HG03066 (cell line): Measurements from ENCODE around the gene UBE2U.

Experiments
- ATAC-seq: cut with Tn5 transposase; IDR thresholded peaks from one replicate; pipeline ENCODE4 v1.9.1; 2021; ENCODE audit warnings: low read depth; ENCODE audit not compliant: unreplicated experiment

Gene UBE2U

DNA sequence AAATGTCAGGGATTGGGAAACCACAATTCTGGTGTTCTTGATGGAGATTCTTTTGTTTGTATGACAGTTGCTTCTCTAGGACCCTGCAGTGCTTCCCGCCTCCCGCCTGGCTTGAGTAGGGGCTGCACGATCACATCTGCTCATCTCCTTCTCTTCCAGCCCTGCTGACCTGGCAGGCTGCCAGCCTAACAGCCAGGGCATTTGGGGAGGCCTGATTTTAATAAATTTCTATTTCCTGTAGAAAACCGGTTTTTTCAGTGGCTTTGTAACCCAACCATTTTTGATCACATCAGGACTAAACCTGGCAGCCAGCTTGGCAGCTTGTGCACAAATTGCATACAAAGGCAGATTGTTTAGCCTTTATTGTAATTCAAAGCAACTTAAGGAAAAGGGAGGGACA is 78.9 kb downstream of the UBE2U start:
- no peak for ATAC-seq

DNA sequence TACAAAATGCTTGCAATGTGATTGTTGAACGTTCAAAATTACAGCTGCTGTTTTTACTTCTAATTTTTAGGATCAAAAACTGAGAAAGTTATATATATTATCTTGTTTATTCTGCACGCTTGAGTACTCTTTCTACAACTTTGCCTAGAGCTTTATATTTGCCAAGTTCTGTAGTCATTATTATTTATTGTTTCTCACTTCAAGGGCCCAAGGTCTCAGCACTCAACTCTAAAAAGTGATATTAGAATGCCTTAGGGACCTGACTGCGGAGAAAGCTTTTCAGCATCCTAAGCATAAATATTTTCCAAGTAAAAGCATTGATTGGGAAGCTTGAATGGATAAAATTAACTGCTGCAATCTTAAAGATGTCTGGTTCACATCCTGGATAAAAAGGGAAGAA is 83.6 kb downstream of the UBE2U start:
- ATAC-seq: no peak

DNA sequence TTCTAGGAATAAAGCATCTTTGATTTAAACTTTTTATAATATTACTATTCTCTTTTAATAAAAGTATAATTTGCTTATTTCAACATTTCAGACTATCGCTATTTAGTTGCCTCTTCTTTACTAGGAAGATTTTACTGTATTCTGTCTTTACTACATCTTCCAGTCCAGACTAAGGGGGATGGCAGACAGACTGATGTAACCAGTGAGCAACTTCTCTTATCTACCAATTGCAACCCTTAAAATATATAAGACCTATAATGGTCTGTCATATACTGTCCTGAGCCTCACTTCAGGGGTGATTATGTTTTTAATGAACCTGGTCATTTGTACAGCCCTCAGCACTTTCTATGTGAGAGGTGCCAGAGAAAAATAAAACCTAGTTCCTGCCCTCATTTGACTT is 87.0 kb downstream of the UBE2U start:
- no peak for ATAC-seq

- no peak for ATAC-seq
These were observed 88.5 kb downstream of the UBE2U start for GRCh38 chr1:64291931-64292330.

GRCh38 chr1:64292399-64292798 is 89.0 kb downstream of the UBE2U start:
- ATAC-seq: no peak

- ATAC-seq: no peak
These were observed 90.4 kb downstream of the UBE2U start for GRCh38 chr1:64293820-64294219.

DNA sequence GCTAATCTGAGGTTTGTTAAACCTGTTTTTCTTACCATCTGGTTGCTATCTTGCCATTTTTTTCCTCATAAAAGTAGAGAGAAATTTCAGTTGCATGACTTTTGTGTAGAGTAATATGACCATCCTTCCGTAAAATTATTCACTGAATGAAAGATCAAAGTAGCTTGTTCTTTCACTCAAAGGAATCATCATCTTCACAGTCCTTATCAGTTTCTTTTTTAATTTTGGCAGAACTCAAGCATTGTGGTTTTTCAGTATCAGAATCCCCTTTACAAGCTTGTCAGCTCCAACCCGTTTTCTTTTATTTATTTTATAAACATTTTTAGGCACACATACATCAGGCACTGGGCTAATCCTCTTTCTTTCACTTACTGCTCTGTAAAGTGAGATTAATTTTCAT is 91.7 kb downstream of the UBE2U start:
- ATAC-seq: no peak

DNA sequence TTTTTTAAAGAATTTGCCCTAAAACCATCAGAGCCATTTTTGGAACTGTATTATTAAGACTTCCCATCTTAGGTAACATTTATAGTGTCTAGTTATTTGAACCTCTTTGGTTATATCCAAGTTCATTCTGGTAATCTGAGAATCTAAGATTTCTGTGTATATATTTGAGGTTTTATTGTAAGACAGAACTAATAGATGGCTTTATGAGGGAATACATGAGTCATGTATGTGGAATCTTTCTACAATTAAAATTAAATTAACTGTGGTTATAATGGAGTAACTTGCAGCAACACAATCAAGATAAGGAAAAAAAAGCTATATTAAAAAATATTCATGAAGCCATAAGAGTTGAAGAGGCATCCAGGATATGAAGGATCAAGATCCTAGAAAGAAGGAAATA is 92.1 kb downstream of the UBE2U start:
- ATAC-seq: no peak

- ATAC-seq: no peak
These were observed 93.0 kb downstream of the UBE2U start for GRCh38 chr1:64296459-64296858.

DNA sequence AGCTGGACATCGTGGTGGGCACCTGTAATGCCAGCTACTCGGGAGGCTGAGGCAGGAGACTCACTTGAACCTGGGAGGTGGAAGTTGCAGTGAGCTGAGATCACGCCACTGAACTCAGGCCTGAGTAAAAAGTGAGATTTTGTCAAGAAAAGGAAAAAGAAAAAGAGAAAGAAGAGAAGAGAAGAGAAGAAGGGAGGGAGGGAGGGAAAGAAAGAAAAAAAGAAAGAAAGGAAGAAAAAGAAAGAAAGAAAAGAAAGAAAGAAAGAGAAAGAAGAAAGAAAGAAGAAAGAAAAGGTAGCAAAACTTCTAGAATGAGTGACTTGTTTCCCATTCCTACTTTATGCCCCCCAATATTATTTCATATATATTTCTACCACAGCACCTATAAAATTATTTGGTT is 98.8 kb downstream of the UBE2U start:
- ATAC-seq: no peak

- no peak for ATAC-seq
These were observed 99.5 kb downstream of the UBE2U start for GRCh38 chr1:64302971-64303370.

DNA sequence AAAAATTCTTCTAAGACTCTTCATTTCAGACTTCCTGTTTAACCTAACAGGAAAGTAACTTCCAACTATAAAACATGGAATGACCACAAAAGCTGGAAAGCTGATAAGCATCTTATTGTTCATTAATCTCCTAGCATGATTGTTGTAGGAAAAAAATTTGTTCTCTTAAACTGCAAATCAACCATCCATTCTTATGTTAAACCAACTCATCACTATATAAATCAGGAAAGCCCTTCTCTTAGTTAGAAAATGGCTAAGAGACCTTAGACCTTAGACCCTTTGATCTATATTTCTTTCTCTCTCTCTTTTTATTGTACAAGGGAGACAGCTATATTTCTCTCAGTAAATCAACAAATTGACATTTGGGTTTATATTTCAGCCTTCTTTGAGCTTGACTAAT is 101.4 kb downstream of the UBE2U start:
- no peak for ATAC-seq

DNA sequence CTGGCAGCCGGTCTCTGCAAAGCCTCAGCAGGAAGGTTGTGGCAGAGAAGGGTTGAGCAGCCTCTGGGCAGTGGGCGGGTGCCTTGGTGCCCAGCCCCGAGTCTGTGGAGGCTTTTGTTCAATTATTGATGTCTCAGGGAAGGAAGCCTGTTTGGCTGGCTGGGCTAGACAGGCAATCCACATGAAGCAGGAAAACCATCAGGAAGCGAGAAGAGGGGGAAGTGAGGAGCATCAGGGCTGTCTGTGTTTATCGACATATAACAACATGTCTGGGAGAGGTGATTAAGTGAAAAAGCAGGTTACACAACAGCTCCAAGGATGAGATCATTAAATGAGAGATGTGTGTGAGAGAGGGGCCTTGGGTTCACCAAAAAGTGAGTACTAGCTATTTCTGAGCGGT is 105.4 kb downstream of the UBE2U start:
- no peak for ATAC-seq

DNA sequence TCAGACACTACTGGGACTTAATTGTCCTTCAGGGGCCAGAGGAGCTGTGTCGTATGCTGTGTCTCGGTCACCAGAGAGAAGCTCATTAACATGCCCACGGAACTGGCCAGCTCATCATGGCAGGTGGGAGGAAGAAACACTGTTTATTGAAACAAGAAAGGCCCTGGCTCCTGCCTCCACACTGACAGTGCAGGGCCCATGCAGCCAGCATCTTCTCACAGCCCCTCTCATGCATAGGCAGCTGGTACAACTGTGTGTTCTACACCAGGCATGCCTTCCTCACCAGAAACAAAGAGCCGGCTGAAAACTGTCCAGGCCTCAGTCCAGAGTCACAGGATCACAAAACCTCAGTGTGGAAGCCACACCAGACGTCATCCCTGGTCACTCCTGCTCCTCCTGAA is 106.0 kb downstream of the UBE2U start:
- ATAC-seq: no peak

GRCh38 chr1:64310760-64311159 is 107.3 kb downstream of the UBE2U start:
- no peak for ATAC-seq

DNA sequence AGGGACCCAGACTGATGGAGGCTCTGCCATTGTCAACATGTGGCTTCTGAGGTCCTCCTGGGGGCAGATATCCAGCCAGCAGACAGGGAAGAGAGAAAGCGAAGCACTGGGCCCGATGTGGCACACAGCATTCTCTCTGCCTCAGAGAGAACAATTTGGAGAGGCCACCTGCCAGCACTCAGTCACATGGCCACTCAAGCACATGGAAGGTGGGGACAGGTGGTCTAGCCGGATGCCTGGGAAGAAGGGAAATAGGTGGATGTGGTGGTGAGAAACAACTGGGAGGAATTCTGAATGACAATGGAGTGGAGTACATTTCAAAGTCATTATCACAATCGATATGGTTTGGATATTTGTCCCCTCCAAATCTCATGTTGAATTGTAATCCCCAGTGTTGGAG is 109.0 kb downstream of the UBE2U start:
- ATAC-seq: no peak

GRCh38 chr1:64315402-64315801 is 112.0 kb downstream of the UBE2U start:
- ATAC-seq: no peak
